ENCODE measurements around the gene DIS3L2. TPM values are rescaled to one million over a fixed set of nuclear protein-coding genes. Genes with fewer than 3 reads are reported as not detected.

The DIS3L2 gene
- total and polyA plus RNA-seq, 2 of the 8 experiments (the other 6 are each of a cell fraction or from before 2014, with no cell fraction given) = 11.5 to 21.6 TPM

DNA sequence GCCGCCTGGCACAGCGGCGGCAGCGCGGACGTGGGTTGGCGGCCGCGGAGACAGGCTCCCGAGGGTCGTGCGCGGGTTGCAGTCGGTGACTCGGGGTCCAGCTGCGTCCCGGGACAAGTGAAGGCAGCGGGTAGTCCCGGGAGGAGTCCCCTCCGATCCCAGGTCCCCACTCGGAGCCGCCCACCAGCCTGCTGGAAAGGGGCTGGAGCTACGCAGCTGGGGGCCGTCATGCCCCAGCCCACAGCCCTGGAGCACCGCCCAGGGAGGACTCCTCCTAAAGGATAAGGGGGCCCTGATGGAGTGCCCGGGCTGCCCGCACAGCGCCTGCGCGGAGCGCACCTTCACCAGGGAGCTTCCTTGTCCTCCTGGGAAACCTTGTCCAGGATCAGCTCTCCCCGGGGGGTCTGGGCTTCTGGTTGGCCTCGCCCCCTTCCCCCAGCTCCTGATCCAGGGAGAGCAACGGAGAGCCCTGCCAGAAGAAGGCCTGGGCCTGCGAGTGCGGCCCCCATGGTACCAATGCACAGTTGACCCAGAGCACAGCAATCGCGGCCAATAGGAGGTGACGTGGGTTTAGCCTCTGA, 391.1 kb downstream of the DIS3L2 start:
- H3K9me3 ChIP-seq (ENCODE audit: insufficient read depth in 2 of 2, low read depth in 1 of 2, low read length in 1 of 2) = peaks cover 6 to 8% of the 10 kb centered on the region in 2 experiments; a peak in 2 of 4 replicates
- no peak overlapping the region for H3K14ac ChIP-seq (ENCODE audit: insufficient read length)
- no peak for TF ChIP-seq SUZ12 (IDR thresholded peaks at IDR 0.05; ENCODE audit: low read length)
- TF ChIP-seq RFX5 (IDR thresholded peaks at IDR 0.05; ENCODE audit: borderline replicate concordance, low read depth, low read length) = no peak
- TF ChIP-seq JUND (IDR thresholded peaks at IDR 0.05; ENCODE audit: low read length) = no peak
- no peak for TF ChIP-seq CHD1 (IDR thresholded peaks at IDR 0.05; ENCODE audit: low read depth, low read length)
- no peak for TF ChIP-seq TAF1 (IDR thresholded peaks at IDR 0.05; ENCODE audit: low read depth, low read length)
- TF ChIP-seq FOSL1 (IDR thresholded peaks at IDR 0.05; ENCODE audit: insufficient read depth, low read depth, low read length) = no peak
- no peak for TF ChIP-seq HDAC2 (IDR thresholded peaks at IDR 0.05; ENCODE audit: borderline replicate concordance in 1 of 2, low read depth in 2 of 2, low read length in 2 of 2)
- TF ChIP-seq KDM4A (IDR thresholded peaks at IDR 0.05; ENCODE audit: low read depth, low read length, severe bottlenecking) = peak; percentile 27
- TF ChIP-seq TBP (IDR thresholded peaks at IDR 0.05; ENCODE audit: low read depth, low read length) = no peak
- no peak overlapping the region for H3K27ac ChIP-seq (ENCODE audit: low read depth, low read length)
- H3K4me2 ChIP-seq (ENCODE audit: insufficient read depth in 1 of 2, low read depth in 2 of 2, low read length in 2 of 2) = peak overlapping the region; percentile 52 to 67; a peak in 3 of 4 replicates
- H2BK20ac ChIP-seq (ENCODE audit: low read length) = no peak overlapping the region
- no peaks in the 10 kb centered on the region for H4K20me1 ChIP-seq (replicated peaks in 1 of 2; ENCODE audit: control insufficient read depth in 1 of 2, insufficient read depth in 2 of 2, low read length in 2 of 2)
- WGBS, 2 experiments (ENCODE audit: extremely low coverage in 1 of 2, insufficient coverage in 1 of 2, insufficient read length in 1 of 2, insufficient replicate concordance in 2 of 2, low coverage in 1 of 2, low lambda C conversion rate in 2 of 2, missing lambda C conversion rate in 1 of 2) = 70% methylated on average over 27 of the region's 39 CpGs; no CpG with 5 or more reads in 1 of the 2 experiments
- no peak for DNase-seq (ENCODE audit: low read depth in 1 of 2, low spot score in 2 of 2)
- peaks cover 0 to 4% (median 2%) of the 10 kb centered on the region in 4 experiments; a peak in 3 of 7 replicates for H3K4me1 ChIP-seq (replicated peaks in 1 of 4; ENCODE audit: control insufficient read depth in 3 of 4, insufficient read depth in 4 of 4, low read length in 3 of 4)
- H4K5ac ChIP-seq (ENCODE audit: insufficient read length, low read depth, low read length) = no peak overlapping the region
- H2BK120ac ChIP-seq (replicated peaks; ENCODE audit: low read depth, low read length) = no peak overlapping the region
- FAIRE-seq = no peak
- H3K18ac ChIP-seq (ENCODE audit: extremely low read depth, low read length) = no peak overlapping the region
- CTCF ChIA-PET (ENCODE audit: partially characterized antibody) = interaction anchor here (0.8 to 8.8 kb wide), 13 partner anchors 12 to 452 kb away, joined by 3 to 100 read pairs (median 3); no protein-coding TSS in a partner anchor
- H3K4ac ChIP-seq (replicated peaks; ENCODE audit: insufficient read length, low read depth, low read length) = no peak overlapping the region
- no peak overlapping the region for H2AK5ac ChIP-seq (ENCODE audit: low read depth, low read length)
- H3K9ac ChIP-seq (replicated peaks in 1 of 4; ENCODE audit: extremely low read depth in 1 of 4, low read depth in 3 of 4, low read length in 3 of 4) = no peak overlapping the region
- H3K4me3 ChIP-seq (ENCODE audit: extremely low read depth in 1 of 4, insufficient read depth in 2 of 4, low read depth in 3 of 4, low read length in 4 of 4) = peak overlapping the region in 3 of 4 experiments; percentile 26 to 52 (median 26); a peak in 6 of 8 replicates
- H3K36me3 ChIP-seq (ENCODE audit: control insufficient read depth in 2 of 4, insufficient read depth in 4 of 4, low read length in 3 of 4) = peaks cover 0 to 5% (median 0%) of the 10 kb centered on the region in 4 experiments; a peak in 1 of 8 replicates
- H3K23ac ChIP-seq (ENCODE audit: insufficient read length) = no peak overlapping the region
- no peaks in the 10 kb centered on the region for H3K79me1 ChIP-seq (ENCODE audit: low read depth, low read length)
- peak overlapping the region; percentile 25; the same call in 1 of the 2 replicates for H4K8ac ChIP-seq (ENCODE audit: extremely low read depth, insufficient read depth, low read length)
- H2BK12ac ChIP-seq (ENCODE audit: low read depth, low read length) = no peak overlapping the region
- H3K56ac ChIP-seq (replicated peaks; ENCODE audit: insufficient read length, low read depth, low read length) = no peak overlapping the region
- POLR2A ChIA-PET (ENCODE audit: partially characterized antibody) = interaction anchor here (1.0 to 1.1 kb wide), 2 partner anchors 19 to 34 kb away, joined by 3 read pairs; no protein-coding TSS in a partner anchor
- H3K79me2 ChIP-seq (ENCODE audit: control insufficient read depth in 1 of 2, insufficient read depth in 2 of 2, low read length in 2 of 2) = no peaks in the 10 kb centered on the region
- no peak overlapping the region for H2BK15ac ChIP-seq (ENCODE audit: low read length)
- peaks cover 25 to 47% (median 33%) of the 10 kb centered on the region in 4 experiments; a peak in 6 of 7 replicates for H3K27me3 ChIP-seq (replicated peaks in 1 of 4; ENCODE audit: control insufficient read depth in 3 of 4, extremely low read depth in 1 of 4, insufficient read depth in 3 of 4, low read length in 3 of 4)
- no peak overlapping the region; the same call in 1 of the 2 replicates for H2AFZ ChIP-seq (ENCODE audit: low read length)
- H4K91ac ChIP-seq (replicated peaks; ENCODE audit: insufficient read length, low read length) = no peak overlapping the region
- H2BK5ac ChIP-seq (ENCODE audit: low read depth, low read length) = no peak overlapping the region
- peaks cover 2% of the 10 kb centered on the region for H3K23me2 ChIP-seq (ENCODE audit: low read depth, low read length)

Measured in H1 (cell line).